Heart right ventricle (tissue), 16 donors: ENCODE results near the gene GFOD1. TPM values are rescaled to one million over a fixed set of nuclear protein-coding genes. Genes with fewer than 3 reads are reported as not detected.

Experiments used
- ATAC-seq, 8 donors: fragments of 200-7000 bp; cut with Tn5 transposase; one replicate each; pipeline ENCODE4 v1.9.1; 2020; ENCODE audit warnings: mild to moderate bottlenecking in 8 of 8, moderate library complexity in 8 of 8, moderate number of reproducible peaks in 1 of 8
- DNase-seq, 2 donors: peaks; one replicate each; pipeline ENCODE4 v3.0.0-alpha.2; 2020
- H3K27ac ChIP-seq, 10 donors: fragments of 200-600 bp; sonication (generic) in 2 of 10; one replicate each; pipeline versions ENCODE4 v1.5.0 to v1.8.0; 2020 to 2022; ENCODE audit warnings: mild to moderate bottlenecking in 3 of 10
- H3K27me3 ChIP-seq, 7 donors: fragments of 200-600 bp; one replicate each; pipeline ENCODE4 v1.8.0; 2021 to 2022; ENCODE audit warnings: mild to moderate bottlenecking in 2 of 7
- H3K36me3 ChIP-seq, 9 donors: fragments of 200-600 bp; sonication (generic) in 1 of 9; one replicate each; pipeline versions ENCODE4 v1.5.0 to v1.8.0; 2020 to 2022; ENCODE audit warnings: mild to moderate bottlenecking in 2 of 9
- H3K4me1 ChIP-seq, 9 donors: fragments of 200-600 bp; sonication (generic) in 1 of 9; one replicate each; pipeline versions ENCODE4 v1.5.0 to v1.8.0; 2020 to 2022; ENCODE audit warnings: mild to moderate bottlenecking in 4 of 9
- H3K4me3 ChIP-seq, 10 donors: fragments of 200-600 bp; sonication (generic) in 2 of 10; one replicate each; pipeline versions ENCODE4 v1.5.0 to v1.8.0; 2020 to 2022; ENCODE audit warnings: mild to moderate bottlenecking in 7 of 10, moderate library complexity in 2 of 10
- H3K9me3 ChIP-seq, 11 donors: fragments of 200-600 bp in 10 of 11; sonication (generic) in 2 of 11; one replicate each; pipeline versions ENCODE4 v1.5.0 to v1.8.0; 2013 to 2022; ENCODE audit warnings: mild to moderate bottlenecking in 2 of 11, control low read depth in 1 of 11, moderate library complexity in 1 of 11
- WGBS, 2 donors: extraction: QIAGEN DNeasy Blood & Tissue Kit; methylation state at CpG; one replicate each; pipeline ENCODE4 v1.1.7; 2013; ENCODE audit warnings: inconsistent platforms in 1 of 2; 5-methylcytosine and 5-hydroxymethylcytosine counted together
- intact Hi-C, 10 donors: fragments of 100-400 bp; cut with DNase I; formaldehyde crosslinking; loops; one replicate each; pipeline versions ENCODE4 v1.11.1 to v1.14.2; 2022
- polyA plus RNA-seq, 2 donors: library from polyadenylated mRNA; stranded (reverse); fragments of 200-250 nt; gene quantifications; one replicate each; pipeline ENCODE4 v1.2.3, GENCODE V29; 2013
- total RNA-seq, 10 donors: library from RNA; stranded (reverse); fragmentation: NEBNext Ultra II Directional in 3 of 10; extraction: Animal tissue kit (Norgen Biotek cat#: 25700) in 3 of 10; gene quantifications; one replicate each; pipeline versions ENCODE4 v1.2.1 to v1.2.4, GENCODE V29; 2021 to 2023
- TF ChIP-seq, protein P1 (sequence below), 9 donors: fragments of 200-600 bp; sonication (generic) in 2 of 9; IDR thresholded peaks; one replicate each; pipeline versions ENCODE4 v1.5.0 to v1.8.0; 2021 to 2022; ENCODE audit warnings: antibody characterized with exemption in 9 of 9, mild to moderate bottlenecking in 5 of 9, moderate library complexity in 1 of 9
- donor health status: Arrhythmogenic right ventricular cardiomyopathy.
- donor health status: ischemic (EF 13 %, LVEDD 7.1; RV severe dilation, severe dysfunction).
- donor health status: healthy with polysubstance abuse.
- donor health status: DM: no; HTN: yes; CAD: no.
- donor health status: DM: no; HTN: no; CAD: no.
- donor health status: ischemic (EF 25% LVEDD 6.9; RV normal size, moderate dysfunction).
- donor health status: ischemic (EF 25% LVEDD 5.7; RV mildly dilated, moderate dysfunction).
- donor health status: healthy.
- donor health status: DM: yes; HTN: yes; CAD: no.
- donor health status: Ischemic cardiomyopathy.
- donor health status: ischemic (EF 35%, LVEDD 5.7; RV mildly dilated, moderate dysfunction).
- donor health status: nonischemic (EF 11% LVEDD 7.7; RV severe dilation, severe dysfunction).
- donor health status: DM: yes; HTN: yes; CAD: no.
- donor health status: PGD.
- donor health status: ischemic (EF 29% LVEDD 5.4; RV normal size, mild dysfunction).
- donor health status: nonischemic (EF 23%, LVEDD 6.1; RV moderate dilation, normal function).

Gene GFOD1
- total and polyA plus RNA-seq, 12 donors: 13.8 to 96.5 (median 37.0) TPM

DNA sequence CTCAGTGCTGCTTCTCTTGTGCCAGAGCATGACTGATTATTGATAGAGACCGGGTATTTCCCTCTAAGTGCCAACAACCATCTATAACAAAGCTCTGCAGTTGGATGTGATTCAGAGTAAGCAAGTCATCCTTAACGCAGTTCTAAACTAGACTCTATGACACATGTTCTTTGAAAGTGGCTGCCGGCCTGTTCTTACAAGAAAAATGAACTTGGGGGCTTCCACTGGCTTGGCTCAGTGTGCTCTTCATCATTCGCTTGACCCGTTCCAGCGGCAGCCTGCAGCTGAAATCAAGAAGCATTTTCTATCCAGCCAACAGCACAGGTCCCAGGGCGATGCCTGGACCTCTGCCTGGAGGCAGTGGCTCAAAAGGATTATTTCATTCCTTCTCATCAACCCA, 29.8 kb downstream of the GFOD1 start:
- DNase-seq (no peak), ATAC-seq (peak in 3 of 8 donors; percentile 4 to 49 (median 22))
- H3K27ac ChIP-seq: peak overlapping the region in 3 of 10 donors; percentile 2 to 72 (median 18)
- TF ChIP-seq, protein P1, sequence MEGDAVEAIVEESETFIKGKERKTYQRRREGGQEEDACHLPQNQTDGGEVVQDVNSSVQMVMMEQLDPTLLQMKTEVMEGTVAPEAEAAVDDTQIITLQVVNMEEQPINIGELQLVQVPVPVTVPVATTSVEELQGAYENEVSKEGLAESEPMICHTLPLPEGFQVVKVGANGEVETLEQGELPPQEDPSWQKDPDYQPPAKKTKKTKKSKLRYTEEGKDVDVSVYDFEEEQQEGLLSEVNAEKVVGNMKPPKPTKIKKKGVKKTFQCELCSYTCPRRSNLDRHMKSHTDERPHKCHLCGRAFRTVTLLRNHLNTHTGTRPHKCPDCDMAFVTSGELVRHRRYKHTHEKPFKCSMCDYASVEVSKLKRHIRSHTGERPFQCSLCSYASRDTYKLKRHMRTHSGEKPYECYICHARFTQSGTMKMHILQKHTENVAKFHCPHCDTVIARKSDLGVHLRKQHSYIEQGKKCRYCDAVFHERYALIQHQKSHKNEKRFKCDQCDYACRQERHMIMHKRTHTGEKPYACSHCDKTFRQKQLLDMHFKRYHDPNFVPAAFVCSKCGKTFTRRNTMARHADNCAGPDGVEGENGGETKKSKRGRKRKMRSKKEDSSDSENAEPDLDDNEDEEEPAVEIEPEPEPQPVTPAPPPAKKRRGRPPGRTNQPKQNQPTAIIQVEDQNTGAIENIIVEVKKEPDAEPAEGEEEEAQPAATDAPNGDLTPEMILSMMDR (IDR thresholded peaks at IDR 0.05): no peak
- no peak overlapping the region for H3K4me3 ChIP-seq
- H3K36me3 ChIP-seq: peaks cover 0 to 14% (median 0%) of the 10 kb centered on the region in 9 donors
- intact Hi-C loops: loop anchor here in 1 of 10 donors (5.0 kb wide), 1 partner anchor 35 kb away; no protein-coding TSS in a partner anchor
- H3K27me3 ChIP-seq: no peaks in the 10 kb centered on the region
- peaks cover 0 to 4% (median 0%) of the 10 kb centered on the region in 11 donors for H3K9me3 ChIP-seq
- 61 to 64% methylated on average over 7 of the region's 7 CpGs for WGBS, 2 donors
- H3K4me1 ChIP-seq: peaks cover 21 to 84% (median 70%) of the 10 kb centered on the region in 9 donors

DNA sequence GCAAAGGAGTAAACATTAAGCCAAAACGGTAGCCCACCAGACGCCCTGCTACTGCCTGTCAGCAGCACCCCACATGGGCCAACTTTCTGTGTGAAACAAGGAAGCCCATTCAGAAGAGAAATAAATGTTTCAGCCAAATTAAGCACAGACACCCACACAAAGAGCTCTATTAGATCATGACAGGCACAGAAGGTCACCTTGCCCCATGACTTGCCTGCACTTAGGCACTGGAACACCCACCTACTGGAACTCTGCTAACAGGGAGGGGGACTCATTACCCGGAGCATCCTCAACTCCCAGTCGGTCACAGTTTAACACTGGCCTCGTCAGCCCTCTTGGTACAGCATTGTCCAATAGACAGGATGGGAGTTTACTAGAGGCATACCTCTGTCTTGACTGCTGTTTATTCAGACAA, 31.8 kb downstream of the GFOD1 start:
- intact Hi-C loops: loop anchor here in 1 of 10 donors (5.0 kb wide), 1 partner anchor 33 kb away; no protein-coding TSS in a partner anchor
- Histone ChIP-seq H3K4me3 (no peak overlapping the region), H3K9me3 (peaks cover 0 to 4% (median 0%) of the 10 kb centered on the region in 11 donors), H3K27ac (peak overlapping the region; percentile 23 to 73 (median 48)), H3K4me1 (peaks cover 21 to 82% (median 64%) of the 10 kb centered on the region in 9 donors), H3K27me3 (no peaks in the 10 kb centered on the region), H3K36me3 (peaks cover 0 to 18% (median 4%) of the 10 kb centered on the region in 9 donors)
- DNase-seq (peak in 1 of 2 donors; percentile 36), ATAC-seq (peak; percentile 20 to 75 (median 62))
- TF ChIP-seq, protein P1 (IDR thresholded peaks at IDR 0.05): no peak
- 32 to 46% methylated on average over 5 of the region's 5 CpGs for WGBS, 2 donors

DNA sequence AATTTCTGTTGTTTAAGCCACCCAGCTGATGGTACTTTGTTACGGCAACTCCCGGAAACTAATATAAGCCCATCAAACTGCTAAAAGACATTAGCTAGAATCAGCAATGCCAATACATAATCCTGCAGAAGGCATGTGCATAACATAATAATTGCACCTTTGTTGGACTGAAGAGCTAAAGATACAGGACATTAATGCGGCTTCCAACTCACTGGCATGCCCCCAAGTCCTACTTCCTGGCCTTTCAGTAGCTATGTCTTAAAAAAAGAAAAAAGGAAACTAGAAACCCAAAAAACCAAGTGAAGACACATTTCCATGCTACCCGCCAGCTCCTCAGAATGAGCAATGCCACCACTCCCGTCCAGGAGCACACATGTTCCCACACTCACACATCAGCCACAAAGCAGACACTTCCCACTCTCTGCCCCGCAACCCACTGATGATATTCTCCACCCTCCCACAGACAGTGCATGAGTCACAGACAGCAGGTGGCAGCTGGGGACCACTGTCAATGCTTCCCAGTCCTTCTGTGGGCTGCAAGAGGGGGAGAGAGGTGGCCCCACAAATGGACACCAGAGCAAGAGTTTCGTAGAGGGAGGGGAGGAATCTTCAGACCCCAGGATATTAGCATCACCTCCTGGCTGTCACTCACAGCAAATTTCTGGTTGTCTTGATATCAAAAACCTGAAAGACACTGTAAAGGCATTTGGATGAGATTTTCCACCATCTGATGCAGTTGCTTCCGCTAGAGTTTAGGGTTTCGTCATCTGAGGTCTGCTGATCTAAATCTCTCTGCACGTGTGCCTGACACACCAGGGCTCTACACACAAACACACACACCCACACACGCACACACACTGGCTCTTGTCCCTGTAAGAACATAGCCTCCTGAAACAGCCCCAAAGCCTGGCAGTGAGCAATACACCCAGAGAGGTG, 32.8 kb downstream of the GFOD1 start:
- H3K9me3 ChIP-seq: no peaks in the 10 kb centered on the region
- DNase-seq (peak in 1 of 2 donors; percentile 58), ATAC-seq (peak; percentile 57 to 80 (median 74))
- 45 to 63% methylated on average over 11 of the region's 11 CpGs for WGBS, 2 donors
- no peaks in the 10 kb centered on the region for H3K27me3 ChIP-seq
- H3K27ac ChIP-seq: peak overlapping the region; percentile 23 to 73 (median 48)
- TF ChIP-seq, protein P1 (IDR thresholded peaks at IDR 0.05): peak in 6 of 9 donors; percentile 15 to 56 (median 40)
- H3K4me3 ChIP-seq: peak overlapping the region in 1 of 10 donors; percentile 7
- H3K36me3 ChIP-seq: peaks cover 0 to 21% (median 4%) of the 10 kb centered on the region in 9 donors
- intact Hi-C loops: loop anchor here in 1 of 10 donors (5.0 kb wide), 1 partner anchor 32 kb away; no protein-coding TSS in a partner anchor
- H3K4me1 ChIP-seq: peaks cover 21 to 92% (median 67%) of the 10 kb centered on the region in 9 donors

DNA sequence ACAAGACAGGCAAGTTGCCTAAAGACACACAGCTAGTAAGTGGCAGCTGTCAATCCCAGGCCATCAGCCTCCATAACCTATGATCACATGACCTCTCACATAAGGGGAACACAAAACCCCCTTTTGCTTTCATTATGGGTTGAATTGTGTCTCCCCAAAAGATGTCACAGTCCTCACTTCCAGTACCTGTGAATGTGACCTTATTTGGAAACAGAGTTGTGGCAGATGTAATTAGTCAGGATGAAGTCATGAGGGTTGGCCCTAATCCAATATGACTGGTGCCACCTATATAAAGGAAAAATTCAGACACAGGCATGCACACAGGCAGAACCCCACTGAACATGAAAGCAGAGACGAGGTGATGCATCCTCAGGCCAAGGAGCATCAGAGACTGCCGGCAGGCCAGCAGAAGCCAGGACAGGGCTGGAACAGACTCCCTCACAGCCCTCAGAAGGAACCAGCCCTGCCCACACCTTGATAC, 33.6 kb downstream of the GFOD1 start:
- ATAC-seq (peak in 2 of 8 donors; percentile 5 to 8), DNase-seq (no peak)
- intact Hi-C loops: no loop called here
- 79 to 83% methylated on average over 2 of the region's 2 CpGs for WGBS, 2 donors
- no peaks in the 10 kb centered on the region for H3K27me3 ChIP-seq
- peaks cover 24 to 97% (median 72%) of the 10 kb centered on the region in 9 donors for H3K4me1 ChIP-seq
- H3K36me3 ChIP-seq: peaks cover 0 to 21% (median 4%) of the 10 kb centered on the region in 9 donors
- H3K4me3 ChIP-seq: no peak overlapping the region
- TF ChIP-seq, protein P1 (IDR thresholded peaks at IDR 0.05): no peak
- no peaks in the 10 kb centered on the region for H3K9me3 ChIP-seq
- H3K27ac ChIP-seq: peak overlapping the region in 8 of 10 donors; percentile 23 to 73 (median 54)
